Measurements from ENCODE around the gene TNRC6C. TPM values are rescaled to one million over a fixed set of nuclear protein-coding genes. Genes with fewer than 3 reads are reported as not detected.
A peak's percentile ranks its signal among the peaks of the same experiment; 100 is the strongest.

Gene TNRC6C
- total RNA-seq, 2 donors from 2014 or later = 8.9 to 9.0 TPM

DNA sequence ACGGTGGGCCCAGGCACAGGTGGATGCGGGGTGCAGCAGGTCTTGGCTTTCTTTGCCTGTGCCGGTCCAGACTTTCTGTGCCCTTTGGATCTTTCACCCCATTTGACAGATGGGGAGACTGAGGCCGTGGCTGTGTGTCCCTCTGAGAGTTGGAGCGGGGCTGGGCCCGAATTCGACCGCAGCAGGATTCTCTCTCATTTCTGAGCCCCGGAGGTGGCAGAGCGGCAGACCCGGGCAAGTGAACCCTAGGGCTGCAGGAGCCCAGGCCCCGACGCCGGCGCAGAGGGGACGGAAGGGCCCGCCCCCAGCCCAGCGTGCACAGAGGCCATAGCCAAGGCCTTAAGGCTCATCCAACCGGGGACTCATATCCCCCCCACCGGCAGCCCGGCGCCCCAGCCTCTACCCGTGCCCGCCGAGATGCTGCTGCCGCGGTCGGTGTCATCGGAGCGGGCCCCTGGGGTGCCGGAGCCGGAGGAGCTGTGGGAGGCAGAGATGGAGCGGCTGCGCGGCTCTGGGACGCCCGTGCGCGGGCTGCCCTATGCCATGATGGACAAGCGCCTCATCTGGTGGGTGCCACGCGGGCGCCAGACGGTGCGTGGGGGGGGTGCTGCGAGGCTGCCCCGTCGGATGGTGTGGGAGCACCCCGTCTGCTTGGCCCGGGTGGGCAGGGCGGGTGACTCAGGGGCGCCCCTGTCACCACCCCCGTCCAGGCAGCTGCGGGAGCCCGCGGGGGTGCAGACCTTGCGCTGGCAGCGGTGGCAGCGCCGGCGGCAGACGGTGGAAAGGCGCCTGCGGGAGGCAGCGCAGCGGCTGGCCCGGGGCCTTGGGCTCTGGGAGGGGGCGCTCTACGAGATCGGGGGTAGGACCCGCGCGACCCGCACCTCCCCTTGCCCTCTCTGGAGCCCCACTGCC lies 172.9 kb downstream of the TNRC6C start:
- no peaks in the 10 kb centered on the region for H3K9me3 ChIP-seq
- H3K36me3 ChIP-seq = no peaks in the 10 kb centered on the region
- DNase-seq = no peak
- H3K4me1 ChIP-seq = peaks cover 20% of the 10 kb centered on the region
- intact Hi-C loops (cut with DNase I) = no loop called here
- TF ChIP-seq, protein P1, sequence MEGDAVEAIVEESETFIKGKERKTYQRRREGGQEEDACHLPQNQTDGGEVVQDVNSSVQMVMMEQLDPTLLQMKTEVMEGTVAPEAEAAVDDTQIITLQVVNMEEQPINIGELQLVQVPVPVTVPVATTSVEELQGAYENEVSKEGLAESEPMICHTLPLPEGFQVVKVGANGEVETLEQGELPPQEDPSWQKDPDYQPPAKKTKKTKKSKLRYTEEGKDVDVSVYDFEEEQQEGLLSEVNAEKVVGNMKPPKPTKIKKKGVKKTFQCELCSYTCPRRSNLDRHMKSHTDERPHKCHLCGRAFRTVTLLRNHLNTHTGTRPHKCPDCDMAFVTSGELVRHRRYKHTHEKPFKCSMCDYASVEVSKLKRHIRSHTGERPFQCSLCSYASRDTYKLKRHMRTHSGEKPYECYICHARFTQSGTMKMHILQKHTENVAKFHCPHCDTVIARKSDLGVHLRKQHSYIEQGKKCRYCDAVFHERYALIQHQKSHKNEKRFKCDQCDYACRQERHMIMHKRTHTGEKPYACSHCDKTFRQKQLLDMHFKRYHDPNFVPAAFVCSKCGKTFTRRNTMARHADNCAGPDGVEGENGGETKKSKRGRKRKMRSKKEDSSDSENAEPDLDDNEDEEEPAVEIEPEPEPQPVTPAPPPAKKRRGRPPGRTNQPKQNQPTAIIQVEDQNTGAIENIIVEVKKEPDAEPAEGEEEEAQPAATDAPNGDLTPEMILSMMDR (IDR thresholded peaks at IDR 0.05) = no peak
- H3K27ac ChIP-seq = peak overlapping the region; percentile 92
- no peaks in the 10 kb centered on the region for H3K27me3 ChIP-seq
- peak overlapping the region; percentile 37 for H3K4me3 ChIP-seq
- H3K9ac ChIP-seq (ENCODE audit: low read depth in 2 of 2, low read length in 2 of 2) = peak overlapping the region; percentile 64 to 73

DNA sequence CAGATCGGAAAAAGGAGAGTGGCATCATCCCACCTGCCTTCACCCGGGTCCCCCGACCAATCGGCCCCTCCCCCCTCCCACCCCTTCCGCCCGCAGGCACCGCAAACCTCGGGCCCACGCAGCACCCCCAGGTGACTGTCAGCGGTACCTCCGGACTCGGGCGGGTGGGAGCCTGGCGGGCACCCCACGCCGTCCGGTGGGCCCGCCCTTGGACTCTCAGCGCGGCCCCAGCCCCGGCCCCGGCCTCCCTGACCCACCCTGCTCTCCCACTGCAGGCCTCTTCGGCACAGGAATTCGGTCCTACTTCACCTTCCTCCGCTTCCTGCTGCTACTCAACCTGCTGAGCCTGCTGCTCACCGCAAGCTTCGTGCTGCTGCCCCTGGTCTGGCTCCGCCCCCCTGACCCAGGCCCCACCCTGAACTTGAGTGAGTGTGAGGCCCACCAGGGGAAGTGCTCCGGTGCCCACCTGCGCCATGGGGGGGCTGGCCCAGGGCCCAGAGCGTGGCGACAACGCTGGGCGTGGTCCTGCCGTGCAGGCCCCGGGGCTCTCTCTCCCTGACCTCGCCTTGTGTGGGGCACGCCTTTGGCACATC lies 173.7 kb downstream of the TNRC6C start:
- TF ChIP-seq, protein P1 (IDR thresholded peaks at IDR 0.05) = no peak
- peak overlapping the region; percentile 37 for H3K4me3 ChIP-seq
- no peaks in the 10 kb centered on the region for H3K36me3 ChIP-seq
- DNase-seq = peak; percentile 75
- H3K27ac ChIP-seq = peak overlapping the region; percentile 92
- H3K27me3 ChIP-seq = no peaks in the 10 kb centered on the region
- H3K9ac ChIP-seq (ENCODE audit: low read depth in 2 of 2, low read length in 2 of 2) = peak overlapping the region in 1 of 2 donors; percentile 51
- H3K9me3 ChIP-seq = no peaks in the 10 kb centered on the region
- intact Hi-C loops (cut with DNase I) = no loop called here
- H3K4me1 ChIP-seq = peaks cover 19% of the 10 kb centered on the region

DNA sequence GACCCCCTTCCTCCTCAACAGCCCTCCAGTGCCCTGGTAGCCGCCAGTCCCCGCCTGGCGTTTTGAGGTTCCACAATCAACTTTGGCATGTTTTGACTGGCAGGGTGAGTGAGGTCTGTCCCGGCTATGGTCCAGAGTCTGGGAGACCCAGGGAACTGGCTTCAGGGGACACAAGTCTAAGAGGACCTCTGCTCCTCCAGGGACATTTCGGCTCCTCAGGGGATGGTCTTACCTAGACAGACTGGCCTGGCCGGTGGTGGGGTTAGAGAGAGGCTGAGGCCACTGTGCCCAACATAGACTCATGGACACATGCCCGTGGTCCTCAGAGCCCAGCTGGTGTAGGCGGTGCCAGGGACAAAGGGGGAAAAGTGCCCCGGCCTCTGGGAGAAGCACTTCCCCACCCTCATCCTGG lies 174.3 kb downstream of the TNRC6C start:
- intact Hi-C loops (cut with DNase I) = no loop called here
- H3K9ac ChIP-seq (ENCODE audit: low read depth in 2 of 2, low read length in 2 of 2) = peak overlapping the region in 1 of 2 donors; percentile 51
- no peaks in the 10 kb centered on the region for H3K27me3 ChIP-seq
- no peak overlapping the region for H3K27ac ChIP-seq
- no peaks in the 10 kb centered on the region for H3K9me3 ChIP-seq
- TF ChIP-seq, protein P1 (IDR thresholded peaks at IDR 0.05) = no peak
- H3K36me3 ChIP-seq = no peaks in the 10 kb centered on the region
- no peak overlapping the region for H3K4me3 ChIP-seq
- H3K4me1 ChIP-seq = peaks cover 21% of the 10 kb centered on the region
- no peak for DNase-seq

DNA sequence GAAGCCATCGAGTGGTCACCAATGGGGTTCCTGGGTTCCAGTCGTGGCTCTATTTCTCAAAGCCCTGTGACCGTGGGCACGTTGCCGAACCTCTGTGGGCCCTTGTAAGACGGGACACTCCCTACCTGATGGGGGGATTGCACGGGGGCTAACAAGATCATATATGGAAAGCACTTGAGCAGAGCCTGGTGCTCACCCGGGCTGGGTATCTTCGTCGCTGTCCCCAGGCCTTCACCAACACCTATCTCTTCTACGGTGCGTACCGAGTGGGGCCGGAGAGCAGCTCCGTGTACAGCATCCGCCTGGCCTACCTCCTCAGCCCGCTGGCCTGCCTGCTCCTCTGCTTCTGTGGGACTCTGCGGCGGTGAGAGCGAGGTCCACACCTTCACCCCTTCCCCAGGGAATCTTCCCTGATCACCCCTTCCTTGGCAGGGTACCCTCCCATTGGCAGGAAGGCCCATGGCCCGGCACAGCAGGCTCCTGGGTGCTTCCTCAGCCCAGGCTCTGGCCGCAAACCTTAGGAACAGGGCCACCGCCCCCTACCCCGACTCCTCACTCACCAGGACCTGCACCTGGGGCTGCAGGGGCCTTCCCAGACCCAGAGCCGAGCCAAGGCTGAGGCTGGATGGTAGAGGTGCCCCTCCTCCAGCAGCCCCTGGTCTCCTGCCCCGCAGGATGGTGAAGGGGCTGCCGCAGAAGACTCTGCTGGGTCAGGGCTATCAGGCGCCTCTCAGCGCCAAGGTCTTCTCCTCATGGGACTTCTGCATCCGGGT lies 174.9 kb downstream of the TNRC6C start:
- Histone ChIP-seq H3K9ac (ENCODE audit: low read depth in 2 of 2, low read length in 2 of 2) (peak overlapping the region in 1 of 2 donors; percentile 51), H3K4me3 (no peak overlapping the region), H3K9me3 (no peaks in the 10 kb centered on the region), H3K27ac (no peak overlapping the region), H3K4me1 (peaks cover 21% of the 10 kb centered on the region), H3K27me3 (no peaks in the 10 kb centered on the region), H3K36me3 (no peaks in the 10 kb centered on the region)
- TF ChIP-seq, protein P1 (IDR thresholded peaks at IDR 0.05) = no peak
- intact Hi-C loops (cut with DNase I) = no loop called here
- DNase-seq = no peak
